HG03097 (cell line): ENCODE results near the gene COPS4.

ENCODE experiments used
- ATAC-seq: cut with Tn5 transposase; IDR thresholded peaks from one replicate; pipeline ENCODE4 v1.9.1; 2021; ENCODE audit not compliant: unreplicated experiment, low FRiP score

Gene COPS4

GRCh38 chr4:83114576-83114975, 79.6 kb downstream of the COPS4 start, which contains the start of gene PLAC8:
TSS of gene PLAC8 (minus strand) at chr4:83114729. CDS start at chr4:83107921, 6,808 bp downstream.
- ATAC-seq = peak; percentile 49

- no peak for ATAC-seq
Measured at GRCh38 chr4:83115000-83115399, 80.0 kb downstream of the COPS4 start.

GRCh38 chr4:83115656-83116285, 80.8 kb downstream of the COPS4 start:
- ATAC-seq = no peak

GRCh38 chr4:83118869-83119268, 83.9 kb downstream of the COPS4 start:
- no peak for ATAC-seq

- no peak for ATAC-seq
Measured at GRCh38 chr4:83121246-83121645, 86.3 kb downstream of the COPS4 start.

- peak; percentile 71 for ATAC-seq
Measured at GRCh38 chr4:83124111-83124780, 89.3 kb downstream of the COPS4 start.
